AG09319 (cell line): ENCODE results near the gene NADSYN1.
"Not testable (repeated sequence)": the region's sequence is repeated elsewhere in the genome, so short reads cannot be mapped to it uniquely, and the experiment has no call there.

Source experiments
- DNase-seq: peaks from one replicate; pipeline ENCODE4 v3.0.0-alpha.2; 2010; ENCODE audit warnings: low read depth; ENCODE audit errors: extremely low read depth
- CTCF ChIP-seq: IDR thresholded peaks from 2 replicates; pipeline ENCODE4 v1.5.1; 2011; ENCODE audit warnings: low read depth, mild to moderate bottlenecking, inconsistent platforms, low read length, moderate library complexity

Gene NADSYN1

GRCh38 chr11:71535825-71536224 lies 82.8 kb downstream of the NADSYN1 start:
- no peak for DNase-seq
- no peak for TF ChIP-seq CTCF

GRCh38 chr11:71537537-71537936 lies 84.5 kb downstream of the NADSYN1 start:
- DNase-seq = no peak
- TF ChIP-seq CTCF = no peak

GRCh38 chr11:71537977-71538665 lies 85.1 kb downstream of the NADSYN1 start, which contains the start of gene KRTAP5-8:
Gene KRTAP5-8 (plus strand): TSS chr11:71538025. CDS start chr11:71538056, 31 bp downstream.
- DNase-seq = not testable (repeated sequence)

- TF ChIP-seq CTCF = no peak
- no peak for DNase-seq
Measured at GRCh38 chr11:71538666-71538990, 85.6 kb downstream of the NADSYN1 start.

- no peak for TF ChIP-seq CTCF
- no peak for DNase-seq
Measured at GRCh38 chr11:71539017-71539416, 86.0 kb downstream of the NADSYN1 start.

GRCh38 chr11:71539971-71540370 lies 87.0 kb downstream of the NADSYN1 start:
- not testable (repeated sequence) for DNase-seq

GRCh38 chr11:71540521-71541304 lies 87.7 kb downstream of the NADSYN1 start:
- not testable (repeated sequence) for DNase-seq

- no peak for DNase-seq
- no peak for TF ChIP-seq CTCF
Measured at GRCh38 chr11:71542382-71542781, 89.4 kb downstream of the NADSYN1 start.
